Hepatocyte (in vitro differentiated cells): ENCODE measurements around the gene RIPK1.

Source experiments
- CTCF ChIP-seq: fragments of 200-600 bp; sonication (generic); IDR thresholded peaks from 2 replicates; pipeline ENCODE4 v1.5.1; 2016; ENCODE audit warnings: antibody characterized with exemption, mild to moderate bottlenecking; ENCODE audit not compliant: poor library complexity
- EZH2phosphoT487 ChIP-seq: fragments of 200-600 bp; sonication (generic); IDR thresholded peaks from one replicate; pipeline ENCODE4 v1.6.1; 2018; ENCODE audit warnings: antibody characterized with exemption, mild to moderate bottlenecking, low read depth, moderate library complexity; ENCODE audit not compliant: unreplicated experiment, severe bottlenecking

DNA sequence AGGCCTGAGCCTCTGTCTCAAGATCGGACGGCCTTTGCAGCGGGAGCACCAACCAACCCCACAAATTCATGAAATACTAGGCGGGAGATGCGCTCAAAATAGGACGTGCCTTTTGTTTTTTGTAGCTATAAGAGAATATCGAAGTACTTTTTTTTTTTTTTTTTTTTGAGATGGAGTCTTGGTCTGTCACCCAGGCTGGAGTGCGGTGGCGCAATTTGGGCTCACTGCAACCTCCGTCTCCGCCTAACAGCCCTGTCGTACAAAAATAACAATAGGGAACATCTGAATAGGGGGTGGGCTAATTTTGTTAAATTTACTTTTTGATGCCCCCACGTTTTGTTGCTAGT is 94.9 kb downstream of the RIPK1 start:
- TF ChIP-seq EZH2phosphoT487 (no peak), CTCF (no peak)
